Lower leg skin (tissue), 3 donors: ENCODE data around the gene DCAF8L2.

Source experiments
- POLR2A ChIP-seq, 2 donors: fragments of 450-650 bp; IDR thresholded peaks; one replicate each; pipeline ENCODE4 v1.6.1; 2016 to 2017; ENCODE audit warnings: antibody characterized with exemption in 2 of 2, mild to moderate bottlenecking in 1 of 2, moderate library complexity in 1 of 2
- TF ChIP-seq, protein P1 (sequence below), 3 donors: fragments of 450-650 bp; IDR thresholded peaks; one replicate each; pipeline ENCODE4 v1.5.1; 2016; ENCODE audit warnings: antibody characterized with exemption in 3 of 3, mild to moderate bottlenecking in 3 of 3, moderate library complexity in 2 of 3

- TF ChIP-seq, protein P1, sequence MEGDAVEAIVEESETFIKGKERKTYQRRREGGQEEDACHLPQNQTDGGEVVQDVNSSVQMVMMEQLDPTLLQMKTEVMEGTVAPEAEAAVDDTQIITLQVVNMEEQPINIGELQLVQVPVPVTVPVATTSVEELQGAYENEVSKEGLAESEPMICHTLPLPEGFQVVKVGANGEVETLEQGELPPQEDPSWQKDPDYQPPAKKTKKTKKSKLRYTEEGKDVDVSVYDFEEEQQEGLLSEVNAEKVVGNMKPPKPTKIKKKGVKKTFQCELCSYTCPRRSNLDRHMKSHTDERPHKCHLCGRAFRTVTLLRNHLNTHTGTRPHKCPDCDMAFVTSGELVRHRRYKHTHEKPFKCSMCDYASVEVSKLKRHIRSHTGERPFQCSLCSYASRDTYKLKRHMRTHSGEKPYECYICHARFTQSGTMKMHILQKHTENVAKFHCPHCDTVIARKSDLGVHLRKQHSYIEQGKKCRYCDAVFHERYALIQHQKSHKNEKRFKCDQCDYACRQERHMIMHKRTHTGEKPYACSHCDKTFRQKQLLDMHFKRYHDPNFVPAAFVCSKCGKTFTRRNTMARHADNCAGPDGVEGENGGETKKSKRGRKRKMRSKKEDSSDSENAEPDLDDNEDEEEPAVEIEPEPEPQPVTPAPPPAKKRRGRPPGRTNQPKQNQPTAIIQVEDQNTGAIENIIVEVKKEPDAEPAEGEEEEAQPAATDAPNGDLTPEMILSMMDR (IDR thresholded peaks at IDR 0.05) = no peak
- no peak for TF ChIP-seq POLR2A (IDR thresholded peaks at IDR 0.05)
Observed at GRCh38 chrX:27660878-27661277, 70.7 kb downstream of the DCAF8L2 start.
